Cardiac muscle cell (in vitro differentiated cells and primary cell): Measurements from ENCODE around the gene ZBTB43. TPM values are rescaled to one million over a fixed set of nuclear protein-coding genes. Genes with fewer than 3 reads are reported as not detected.

ENCODE experiments used
- DNase-seq, 2 donors: peaks; one replicate each; pipeline versions ENCODE4 v3.0.0 to v3.0.0-alpha.2; 2010 to 2017; ENCODE audit warnings: low read depth in 1 of 2, low spot score in 1 of 2
- H3K27ac ChIP-seq: fragments of 200-600 bp; sonication (generic); 2 replicates; pipeline ENCODE4 v1.5.1; 2016
- H3K27me3 ChIP-seq: fragments of 200-600 bp; sonication (generic); 2 replicates; pipeline ENCODE4 v1.6.0; 2016; ENCODE audit warnings: control low read depth
- H3K36me3 ChIP-seq: fragments of 200-600 bp; sonication (generic); 2 replicates; pipeline ENCODE4 v1.5.1; 2016; ENCODE audit warnings: control low read depth
- H3K4me1 ChIP-seq: fragments of 200-600 bp; sonication (generic); 2 replicates; pipeline ENCODE4 v1.8.1; 2017; ENCODE audit warnings: low read depth, mild to moderate bottlenecking, mixed run types
- H3K4me3 ChIP-seq: fragments of 200-600 bp; sonication (generic); 2 replicates; pipeline ENCODE4 v1.5.1; 2016; ENCODE audit warnings: mild to moderate bottlenecking
- H3K9me3 ChIP-seq: fragments of 200-600 bp; sonication (generic); 2 replicates; pipeline ENCODE4 v1.5.1; 2017; ENCODE audit warnings: low read depth, mild to moderate bottlenecking, control low read depth
- polyA plus RNA-seq: library from polyadenylated mRNA; unstranded; fragments of >200 nt; fragmentation: Nextera tagmentation; extraction: Ambion mirVana; gene quantifications from 2 replicates; pipeline ENCODE4 v1.2.1, GENCODE V29; 2016
- total RNA-seq: library from RNA; depleted of rRNA; stranded (reverse); fragments of >200 nt; gene quantifications from 2 replicates; pipeline ENCODE4 v1.2.3, GENCODE V29; 2016
- TF ChIP-seq, protein P1 (sequence below): IDR thresholded peaks from 2 replicates; pipeline ENCODE4 v1.5.1; 2012; ENCODE audit warnings: low read depth, mild to moderate bottlenecking, low read length

Gene ZBTB43, protein sequence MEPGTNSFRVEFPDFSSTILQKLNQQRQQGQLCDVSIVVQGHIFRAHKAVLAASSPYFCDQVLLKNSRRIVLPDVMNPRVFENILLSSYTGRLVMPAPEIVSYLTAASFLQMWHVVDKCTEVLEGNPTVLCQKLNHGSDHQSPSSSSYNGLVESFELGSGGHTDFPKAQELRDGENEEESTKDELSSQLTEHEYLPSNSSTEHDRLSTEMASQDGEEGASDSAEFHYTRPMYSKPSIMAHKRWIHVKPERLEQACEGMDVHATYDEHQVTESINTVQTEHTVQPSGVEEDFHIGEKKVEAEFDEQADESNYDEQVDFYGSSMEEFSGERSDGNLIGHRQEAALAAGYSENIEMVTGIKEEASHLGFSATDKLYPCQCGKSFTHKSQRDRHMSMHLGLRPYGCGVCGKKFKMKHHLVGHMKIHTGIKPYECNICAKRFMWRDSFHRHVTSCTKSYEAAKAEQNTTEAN
- total RNA-seq, result 12.5 and 18.6 TPM in 2 replicates
- polyA plus RNA-seq, result 17.6 and 38.3 TPM in 2 replicates

DNA sequence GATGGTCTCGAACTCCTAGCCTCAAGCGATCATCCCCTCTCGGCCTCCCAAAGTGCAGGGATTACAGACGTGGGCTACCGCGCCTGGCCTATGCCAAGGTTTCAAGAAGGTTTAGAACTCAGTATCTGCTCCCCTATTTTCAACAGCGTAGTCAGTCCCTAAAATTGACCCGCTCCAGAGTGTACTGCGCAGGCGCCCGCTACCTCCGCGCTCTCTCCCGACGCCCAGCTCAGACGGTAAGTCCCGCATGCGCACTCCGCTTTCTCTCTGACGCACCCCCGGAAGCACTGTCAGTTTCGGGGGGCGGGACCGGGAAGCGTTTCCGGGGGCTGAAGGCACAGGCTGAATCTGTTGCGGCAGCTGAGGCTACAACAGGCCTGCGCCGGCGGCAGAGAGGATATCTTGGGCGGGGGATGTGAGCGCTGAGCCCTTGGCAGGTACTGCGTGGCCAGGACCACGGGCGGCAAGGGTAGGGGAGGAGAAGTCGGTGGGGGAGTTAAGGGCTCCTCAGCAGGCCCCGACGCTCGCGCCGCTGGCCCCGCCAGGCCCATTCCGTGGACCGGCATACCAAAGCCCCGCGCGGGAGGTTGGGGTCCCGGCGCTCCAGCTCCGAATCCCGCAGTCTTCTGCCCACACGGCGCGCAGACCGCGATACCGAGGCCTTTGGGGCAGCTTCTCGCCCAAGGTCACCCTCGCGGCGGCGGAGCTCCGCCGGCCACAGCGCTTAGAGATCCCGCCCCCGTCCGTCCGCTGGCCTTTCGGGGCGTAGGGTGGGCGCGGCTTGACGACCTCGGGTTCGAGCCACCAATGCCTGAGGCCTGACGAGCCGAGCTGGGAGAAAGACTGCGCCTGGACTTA, at the start of gene ZBTB43:
Gene ZBTB43, plus strand, starts transcription at position 345 of the 858 bp plus-strand sequence. CDS start 27,470 bp downstream, outside the sequence.
- H3K27ac ChIP-seq, result peak within 1 kb of the TSS; percentile 100
- TF ChIP-seq, protein P1, sequence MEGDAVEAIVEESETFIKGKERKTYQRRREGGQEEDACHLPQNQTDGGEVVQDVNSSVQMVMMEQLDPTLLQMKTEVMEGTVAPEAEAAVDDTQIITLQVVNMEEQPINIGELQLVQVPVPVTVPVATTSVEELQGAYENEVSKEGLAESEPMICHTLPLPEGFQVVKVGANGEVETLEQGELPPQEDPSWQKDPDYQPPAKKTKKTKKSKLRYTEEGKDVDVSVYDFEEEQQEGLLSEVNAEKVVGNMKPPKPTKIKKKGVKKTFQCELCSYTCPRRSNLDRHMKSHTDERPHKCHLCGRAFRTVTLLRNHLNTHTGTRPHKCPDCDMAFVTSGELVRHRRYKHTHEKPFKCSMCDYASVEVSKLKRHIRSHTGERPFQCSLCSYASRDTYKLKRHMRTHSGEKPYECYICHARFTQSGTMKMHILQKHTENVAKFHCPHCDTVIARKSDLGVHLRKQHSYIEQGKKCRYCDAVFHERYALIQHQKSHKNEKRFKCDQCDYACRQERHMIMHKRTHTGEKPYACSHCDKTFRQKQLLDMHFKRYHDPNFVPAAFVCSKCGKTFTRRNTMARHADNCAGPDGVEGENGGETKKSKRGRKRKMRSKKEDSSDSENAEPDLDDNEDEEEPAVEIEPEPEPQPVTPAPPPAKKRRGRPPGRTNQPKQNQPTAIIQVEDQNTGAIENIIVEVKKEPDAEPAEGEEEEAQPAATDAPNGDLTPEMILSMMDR, result no peak
- no peaks in the 10 kb centered on the region for H3K9me3 ChIP-seq
- peaks cover 3% of the 10 kb centered on the region for H3K36me3 ChIP-seq
- H3K4me1 ChIP-seq, result peaks cover 33% of the 10 kb centered on the region
- peak; percentile 97 for DNase-seq
- H3K4me3 ChIP-seq, result peak within 1 kb of the TSS; percentile 81
- H3K27me3 ChIP-seq, result peaks cover 12% of the 10 kb centered on the region

DNA sequence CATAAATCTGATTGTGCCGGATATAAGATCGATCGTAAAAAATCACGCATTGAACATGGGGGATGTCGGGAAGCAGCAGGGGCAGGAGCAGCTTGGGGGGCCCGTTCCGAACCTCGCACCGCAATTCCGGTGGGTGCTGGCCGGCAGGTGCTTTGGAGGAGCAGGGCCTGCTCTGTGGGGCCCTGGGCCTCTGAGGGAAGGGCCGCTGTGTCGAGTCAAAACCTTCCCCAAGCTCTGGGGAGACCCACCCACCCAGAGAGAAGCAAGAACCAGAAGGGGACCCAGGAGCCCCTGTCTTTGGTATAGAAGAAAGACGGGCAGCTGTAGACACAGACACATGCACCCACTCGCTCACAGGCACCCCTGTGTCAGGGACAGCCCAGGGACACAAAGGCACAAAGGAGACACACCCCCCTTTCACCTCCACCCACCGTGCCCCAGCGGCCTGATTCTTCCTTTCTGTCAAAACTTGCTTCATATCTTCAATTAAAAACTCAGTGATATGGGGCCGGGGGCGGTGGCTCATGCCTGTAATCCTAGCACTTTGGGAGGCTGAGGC, 49.4 kb upstream of the ZBTB43 start:
- no peaks in the 10 kb centered on the region for H3K4me1 ChIP-seq
- no peak for DNase-seq
- peaks cover 14% of the 10 kb centered on the region for H3K27me3 ChIP-seq
- TF ChIP-seq, protein P1, result no peak
- no peaks in the 10 kb centered on the region for H3K9me3 ChIP-seq
- H3K4me3 ChIP-seq, result no peak overlapping the region
- H3K36me3 ChIP-seq, result no peaks in the 10 kb centered on the region
- H3K27ac ChIP-seq, result no peak overlapping the region

DNA sequence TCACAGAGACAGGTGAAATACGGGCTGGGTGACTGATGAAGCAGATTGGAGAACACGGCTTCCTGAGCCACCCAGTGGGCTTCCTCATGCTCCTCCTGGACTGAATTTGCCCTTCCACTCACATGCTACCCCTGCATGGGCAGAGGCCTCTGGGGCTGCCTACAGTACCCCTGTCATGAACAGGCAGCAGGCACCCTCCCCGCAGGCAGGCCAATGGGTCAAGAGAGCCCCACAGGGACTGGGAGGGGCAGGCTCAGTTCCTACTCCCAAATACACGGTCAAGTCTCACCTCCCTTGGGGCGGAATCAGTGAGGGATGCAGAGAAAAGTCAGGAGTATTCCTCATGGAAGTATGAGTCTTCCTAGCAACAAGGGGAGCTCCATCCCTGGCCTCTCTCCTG, 48.6 kb upstream of the ZBTB43 start:
- Histone ChIP-seq H3K27ac (no peak overlapping the region), H3K9me3 (no peaks in the 10 kb centered on the region), H3K27me3 (peaks cover 10% of the 10 kb centered on the region), H3K36me3 (no peaks in the 10 kb centered on the region), H3K4me3 (no peak overlapping the region), H3K4me1 (no peaks in the 10 kb centered on the region)
- TF ChIP-seq, protein P1, result no peak
- DNase-seq, result no peak

DNA sequence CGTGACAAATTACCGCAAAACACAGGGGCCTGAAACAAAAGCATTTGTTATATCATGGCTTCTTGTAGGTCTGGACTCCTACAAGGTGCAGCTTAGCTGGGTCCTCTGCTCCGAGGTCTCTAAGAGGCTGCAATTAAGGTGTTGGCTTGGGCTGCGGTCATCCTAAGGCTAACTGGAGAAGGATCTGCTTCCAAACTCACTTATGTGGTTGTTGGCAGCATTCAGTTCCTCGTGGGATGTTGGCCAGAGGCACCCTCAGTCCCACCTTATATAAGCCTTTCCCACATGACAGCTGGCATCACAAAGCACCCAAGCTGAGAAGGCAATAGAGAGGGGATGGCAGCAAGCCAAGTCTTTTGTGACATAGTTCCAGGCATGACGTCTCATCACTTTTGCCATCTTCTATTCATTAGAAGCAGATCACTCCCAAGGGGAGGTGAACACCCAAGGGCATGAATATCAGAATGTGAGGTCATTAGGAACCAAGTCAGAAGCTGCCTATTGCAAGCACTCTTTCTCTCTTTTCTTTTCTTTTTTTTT, 47.9 kb upstream of the ZBTB43 start:
- no peak for DNase-seq
- no peaks in the 10 kb centered on the region for H3K36me3 ChIP-seq
- no peak overlapping the region for H3K27ac ChIP-seq
- H3K4me3 ChIP-seq, result no peak overlapping the region
- TF ChIP-seq, protein P1, result no peak
- H3K27me3 ChIP-seq, result peaks cover 8% of the 10 kb centered on the region
- no peaks in the 10 kb centered on the region for H3K9me3 ChIP-seq
- H3K4me1 ChIP-seq, result no peaks in the 10 kb centered on the region

DNA sequence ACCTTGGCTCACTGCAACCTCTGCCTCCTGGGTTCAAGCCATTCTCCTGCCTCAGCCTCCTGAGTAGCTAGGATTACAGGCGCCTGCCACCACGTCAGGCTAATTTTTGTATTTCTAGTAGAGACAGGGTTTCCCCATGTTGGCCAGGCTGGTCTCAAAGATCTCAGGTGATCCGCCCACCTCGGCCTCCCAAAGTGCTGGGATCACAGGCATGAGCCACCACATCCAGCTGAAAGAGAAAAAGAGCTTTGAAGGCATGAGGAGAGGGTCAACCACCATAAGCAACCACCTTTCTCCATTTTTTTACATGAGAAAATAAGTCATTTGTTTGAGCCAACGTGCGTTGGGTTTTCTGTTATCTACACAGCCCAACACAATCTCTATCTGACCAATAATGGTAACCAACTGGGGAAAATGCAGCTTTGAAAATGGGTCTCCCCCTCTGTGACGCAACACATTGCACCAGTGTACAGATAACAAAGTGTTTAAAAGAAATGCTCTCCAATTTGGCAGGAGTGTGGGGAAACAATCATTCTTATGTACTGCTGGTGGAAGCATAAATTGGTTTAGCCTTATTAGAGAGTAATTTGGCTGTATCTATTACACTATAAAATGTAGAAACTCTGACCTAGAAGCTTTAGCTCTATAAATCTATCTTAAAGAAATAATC, 45.8 kb upstream of the ZBTB43 start:
- H3K9me3 ChIP-seq, result no peaks in the 10 kb centered on the region
- no peaks in the 10 kb centered on the region for H3K4me1 ChIP-seq
- H3K36me3 ChIP-seq, result no peaks in the 10 kb centered on the region
- H3K27me3 ChIP-seq, result peaks cover 8% of the 10 kb centered on the region
- H3K4me3 ChIP-seq, result no peak overlapping the region
- peak in 1 of 2 donors; percentile 75 for DNase-seq
- TF ChIP-seq, protein P1, result no peak
- H3K27ac ChIP-seq, result no peak overlapping the region
